Measurements from ENCODE around the gene PSRC1.

PSRC1 gene

GRCh38 chr1:109261578-109261977, 21.4 kb downstream of the PSRC1 start:
- TF ChIP-seq CTCF (IDR thresholded peaks at IDR 0.05; ENCODE audit: control extremely low read depth, extremely low read depth, low read depth, missing control alignments) = no peak
- ChIA-PET POLR2A (no interaction called here), CTCF (interaction anchor here (3.5 to 8.2 kb wide), 2 partner anchors 137 to 271 kb away, joined by 15 to 76 read pairs; partner anchors contain the start of gene SORT1)
- DNase-seq (ENCODE audit: extremely low spot score) = no peak

- DNase-seq (ENCODE audit: extremely low spot score) = no peak
- ChIA-PET CTCF (interaction anchor here (3.5 to 8.2 kb wide), 2 partner anchors 138 to 272 kb away, joined by 15 to 76 read pairs; partner anchors contain the start of gene SORT1), POLR2A (no interaction called here)
- no peak for TF ChIP-seq CTCF (IDR thresholded peaks at IDR 0.05; ENCODE audit: control extremely low read depth, extremely low read depth, low read depth, missing control alignments)
These were observed 21.9 kb downstream of the PSRC1 start for GRCh38 chr1:109261006-109261405.

GRCh38 chr1:109259674-109260557, 23.0 kb downstream of the PSRC1 start:
- DNase-seq (ENCODE audit: extremely low spot score) = no peak
- no peak for TF ChIP-seq CTCF (IDR thresholded peaks at IDR 0.05; ENCODE audit: control extremely low read depth, extremely low read depth, low read depth, missing control alignments)
- CTCF ChIA-PET = interaction anchor here (1.2 to 8.2 kb wide), 4 partner anchors 17 to 273 kb away, joined by 3 to 76 read pairs (median 10); partner anchors contain the start of genes CYB561D1 and SORT1
- POLR2A ChIA-PET = no interaction called here

GRCh38 chr1:109258481-109259466, 24.2 kb downstream of the PSRC1 start:
- POLR2A ChIA-PET = no interaction called here
- no peak for DNase-seq (ENCODE audit: extremely low spot score)
- no peak for TF ChIP-seq CTCF (IDR thresholded peaks at IDR 0.05; ENCODE audit: control extremely low read depth, extremely low read depth, low read depth, missing control alignments)
- CTCF ChIA-PET = interaction anchor here (1.2 to 8.2 kb wide), 2 partner anchors 18 to 274 kb away, joined by 3 to 76 read pairs; no protein-coding TSS in a partner anchor

GRCh38 chr1:109257682-109258421, 25.1 kb downstream of the PSRC1 start:
- ChIA-PET CTCF (interaction anchor here (1.8 kb wide), 1 partner anchor 20 kb away, joined by 4 read pairs; no protein-coding TSS in a partner anchor), POLR2A (no interaction called here)
- TF ChIP-seq CTCF (IDR thresholded peaks at IDR 0.05; ENCODE audit: control extremely low read depth, extremely low read depth, low read depth, missing control alignments) = no peak
- DNase-seq (ENCODE audit: extremely low spot score) = no peak

All from GM10248 (cell line).